Activated gamma-delta T cell treated with Interleukin-2 at 50 U/mL for 16 hours (primary cell): Measurements from ENCODE around the gene GATD1.

Experiments
- DNase-seq: peaks from one replicate; pipeline ENCODE4 v3.0.0-alpha.2; 2020

Gene GATD1

DNA sequence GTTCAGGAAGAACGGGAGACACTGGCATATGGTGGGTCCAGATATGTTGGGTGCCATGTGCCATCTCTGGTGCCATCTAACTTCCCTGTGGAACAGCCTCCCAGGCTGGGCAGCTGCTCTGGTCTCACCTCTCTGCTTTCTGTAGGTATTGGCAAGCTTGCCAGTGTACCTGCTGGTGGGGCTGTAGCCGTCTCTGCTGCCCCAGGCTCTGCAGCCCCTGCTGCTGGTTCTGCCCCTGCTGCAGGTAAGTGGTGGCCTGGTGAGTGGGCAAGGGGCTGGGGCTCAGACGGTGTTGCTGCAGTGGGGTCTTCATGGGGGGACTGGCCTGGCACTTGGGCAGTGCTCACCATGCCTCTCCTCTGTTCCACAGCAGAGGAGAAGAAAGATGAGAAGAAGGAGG, 35.1 kb upstream of the GATD1 start:
- DNase-seq: no peak

DNA sequence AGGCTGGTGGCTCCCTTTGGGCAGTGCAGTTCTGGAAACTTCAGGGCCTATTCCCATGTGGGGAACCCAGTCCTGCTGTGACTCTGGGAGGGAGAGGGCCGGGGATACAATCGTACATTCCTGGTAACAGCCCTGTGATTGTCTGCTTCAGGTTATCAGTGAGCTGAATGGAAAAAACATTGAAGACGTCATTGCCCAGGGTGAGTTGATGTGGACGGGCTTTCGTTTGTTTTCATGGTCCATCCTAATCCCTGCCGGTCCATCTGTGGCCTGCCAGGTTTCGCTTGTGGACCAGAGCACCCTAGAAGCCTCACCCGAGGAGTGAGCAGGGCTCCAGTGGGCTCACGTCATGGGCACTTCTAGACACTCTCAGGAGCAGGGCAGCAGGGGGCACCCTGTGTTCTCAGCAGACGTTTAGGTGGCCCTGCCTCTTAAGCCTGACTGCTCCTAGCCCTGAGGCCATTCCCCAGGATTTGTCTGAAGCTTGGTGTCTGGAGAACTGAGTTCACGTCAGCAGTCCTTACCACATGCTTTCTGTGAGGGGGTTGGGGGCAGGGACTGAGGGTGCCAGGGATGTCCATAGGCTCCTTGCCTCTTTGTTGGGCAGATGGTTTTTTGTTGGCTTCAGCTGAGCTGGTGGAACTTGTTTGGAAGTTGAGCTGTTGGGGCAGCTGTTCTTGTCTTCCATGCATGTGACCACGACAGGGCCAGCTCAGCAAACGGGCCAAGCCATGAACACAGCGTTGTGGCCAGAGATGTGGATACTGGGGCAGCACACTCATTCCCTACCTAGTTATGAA, 34.4 kb upstream of the GATD1 start:
- DNase-seq: no peak

DNA sequence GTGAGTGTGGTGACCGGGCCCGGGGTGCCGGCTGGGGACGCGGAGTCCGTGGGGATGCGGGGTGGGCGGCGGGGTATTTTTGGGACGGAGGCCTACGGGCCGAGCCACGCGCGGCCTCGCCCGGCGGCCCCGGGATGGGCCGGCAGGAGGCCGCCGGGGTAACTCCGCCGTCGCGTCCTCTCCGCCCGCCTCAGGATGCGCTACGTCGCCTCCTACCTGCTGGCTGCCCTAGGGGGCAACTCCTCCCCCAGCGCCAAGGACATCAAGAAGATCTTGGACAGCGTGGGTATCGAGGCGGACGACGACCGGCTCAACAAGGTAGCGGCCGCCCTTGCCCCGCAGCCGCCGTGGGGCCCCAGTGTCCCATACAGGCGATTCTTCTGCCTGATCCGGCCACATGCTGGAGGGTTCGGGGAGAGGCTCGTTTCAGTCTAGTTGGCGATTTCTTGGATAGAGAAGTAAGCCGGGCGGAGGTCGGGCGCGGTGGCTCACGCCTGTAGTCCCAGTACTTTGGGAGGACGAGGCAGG, 32.8 kb upstream of the GATD1 start:
- DNase-seq: no peak

DNA sequence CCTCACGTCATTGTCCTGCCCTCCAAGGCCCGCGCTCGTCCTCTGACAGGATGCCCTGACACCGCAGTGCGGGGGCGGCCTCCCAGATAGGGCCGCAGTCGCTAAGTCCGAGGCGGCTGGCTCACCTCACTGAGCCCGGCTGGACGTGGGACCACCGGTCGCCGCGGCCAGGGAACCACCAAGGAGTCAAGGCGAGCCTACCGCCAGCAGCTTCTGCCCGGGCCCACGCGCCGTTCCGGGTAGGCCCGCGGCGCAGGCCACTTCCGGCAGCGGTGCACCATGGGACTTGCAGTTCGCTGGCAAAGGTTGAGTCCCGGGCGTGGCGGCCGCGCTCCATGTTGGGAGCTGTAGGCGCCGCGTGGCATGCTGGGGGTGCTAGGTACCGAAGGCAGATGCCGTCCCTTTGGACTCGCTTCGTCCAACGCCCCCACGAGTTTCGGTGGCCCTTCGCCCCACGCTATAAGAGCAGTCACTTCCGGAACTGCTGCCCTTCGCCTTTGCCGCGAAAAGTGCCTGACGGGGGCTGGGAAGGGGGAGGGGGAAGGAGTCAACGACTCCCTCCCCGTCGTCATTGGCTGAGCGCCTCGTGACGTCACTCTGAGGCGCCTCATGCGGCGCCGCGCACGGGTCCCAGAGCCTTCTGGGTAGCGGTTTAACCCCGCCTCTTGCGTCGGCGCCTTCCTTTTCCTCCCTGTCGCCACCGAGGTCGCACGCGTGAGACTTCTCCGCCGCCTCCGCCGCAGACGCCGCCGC, 32.2 kb upstream of the GATD1 start, which contains the start of gene RPLP2:
Gene RPLP2, plus strand, starts transcription at position 681 of the 753 bp plus-strand sequence. CDS start 268 bp downstream, outside the sequence.
- peak; percentile 95 for DNase-seq

DNA sequence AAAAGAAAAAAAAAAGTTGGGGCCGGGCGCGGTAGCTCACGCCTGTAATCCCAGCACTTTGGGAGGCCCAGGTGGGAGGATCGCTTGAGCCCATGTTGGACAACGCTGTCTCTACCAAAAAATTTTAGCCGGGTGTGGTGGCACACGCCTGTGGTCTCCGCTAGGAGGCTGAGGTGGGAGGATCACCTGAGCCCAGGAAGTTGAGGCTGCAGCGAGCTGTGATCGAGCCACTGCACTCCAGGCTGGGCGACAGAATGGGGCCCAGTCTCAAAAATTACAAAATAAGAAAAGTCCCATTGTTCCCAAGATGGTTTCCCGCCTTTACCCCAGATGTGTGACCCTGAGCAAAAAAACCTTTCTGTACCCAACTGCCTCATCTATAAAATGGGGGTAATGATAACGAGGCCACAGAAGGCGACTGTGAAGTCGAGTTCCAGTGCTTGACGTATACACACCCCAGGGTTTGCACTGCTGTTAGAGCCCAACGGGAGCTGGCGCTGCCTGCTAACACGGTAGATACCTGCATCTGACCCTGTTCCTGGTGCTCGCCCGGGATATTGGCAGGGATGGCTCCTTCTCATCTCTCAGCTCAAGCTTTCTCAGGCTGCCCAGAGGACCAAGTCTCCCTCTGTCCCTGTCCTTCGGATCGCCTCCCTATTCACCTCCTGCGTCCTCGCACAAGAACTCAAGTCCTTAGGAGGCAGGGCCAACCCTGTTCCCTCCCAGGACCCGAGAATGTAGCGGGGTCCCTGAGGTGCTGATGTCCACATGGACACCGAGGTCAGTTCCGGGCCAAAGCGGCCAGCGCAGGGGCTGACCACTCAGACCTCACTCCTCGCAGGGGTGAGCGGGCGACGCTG, 31.4 kb upstream of the GATD1 start:
- DNase-seq: no peak

DNA sequence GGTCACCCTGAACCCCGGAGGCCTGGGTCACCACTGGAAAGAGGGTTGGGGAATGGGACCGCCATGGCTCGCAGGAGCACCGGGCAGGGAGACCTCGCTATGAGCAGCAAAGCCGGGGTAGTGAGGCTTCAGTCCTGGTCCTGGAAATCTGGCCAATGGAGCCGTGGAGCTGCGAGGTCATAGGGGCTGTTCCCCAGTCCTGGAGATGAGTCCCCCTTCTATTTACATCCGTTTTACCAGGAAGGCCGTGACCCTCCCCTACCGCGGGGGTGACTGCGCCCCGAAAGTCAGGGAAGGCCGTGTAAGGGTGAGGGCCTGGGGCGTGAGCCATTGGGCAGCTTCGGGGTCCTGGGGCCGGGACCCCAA, 27.3 kb upstream of the GATD1 start:
- no peak for DNase-seq

DNA sequence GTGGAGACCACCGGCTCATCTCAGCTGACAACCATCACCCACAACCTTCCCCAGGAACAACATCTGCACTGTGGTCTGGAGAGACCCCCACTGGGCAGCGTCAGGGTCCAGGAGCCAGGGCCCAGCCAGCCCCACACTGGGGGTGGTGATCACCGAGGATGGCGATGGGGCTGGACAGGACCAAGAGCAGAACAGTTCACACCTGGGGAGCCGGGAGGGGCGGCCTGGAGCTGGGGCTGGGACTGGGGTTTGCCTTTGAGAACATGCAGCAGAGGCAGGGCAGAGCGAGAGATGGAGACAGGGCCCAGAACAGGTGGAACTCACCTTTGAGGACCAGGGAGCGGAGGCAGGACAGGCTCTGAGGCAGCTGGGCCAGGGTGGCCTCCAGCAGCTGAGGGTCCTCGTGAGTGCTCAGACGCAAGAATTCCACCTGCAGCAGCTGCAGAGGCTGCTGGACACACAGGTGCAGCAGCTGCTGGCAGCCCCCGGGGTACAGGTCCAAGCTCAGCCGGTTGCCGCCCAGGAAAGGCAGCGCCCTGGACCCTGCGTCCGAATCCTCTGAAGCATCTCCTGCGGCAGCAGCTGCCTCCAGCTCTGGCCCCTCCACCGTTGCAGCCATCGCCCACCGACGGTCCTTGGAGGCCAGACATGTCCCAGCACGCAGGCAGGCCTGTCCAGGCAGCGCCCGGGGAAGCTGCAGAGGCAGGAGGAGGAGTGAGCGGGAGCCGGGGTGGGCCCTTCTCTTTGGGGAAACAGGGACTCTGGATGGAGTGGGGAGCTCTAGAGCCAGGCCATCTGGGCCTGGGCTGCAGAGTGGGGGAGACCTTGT, 26.7 kb upstream of the GATD1 start:
- DNase-seq: no peak

DNA sequence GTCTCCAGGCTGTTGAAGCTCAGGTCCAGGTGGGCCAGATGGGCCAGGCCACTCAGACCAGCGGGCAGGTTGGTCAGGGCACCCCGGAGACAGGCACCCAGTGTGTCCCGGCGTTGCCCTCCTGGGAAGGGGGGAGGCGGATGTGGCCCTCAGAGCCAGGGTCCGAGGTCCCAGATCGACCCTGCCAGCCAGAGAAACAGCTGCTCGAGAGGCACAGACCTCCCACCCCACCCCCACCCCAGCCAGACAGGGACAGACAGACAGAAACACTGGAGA, 26.1 kb upstream of the GATD1 start:
- DNase-seq: no peak

DNA sequence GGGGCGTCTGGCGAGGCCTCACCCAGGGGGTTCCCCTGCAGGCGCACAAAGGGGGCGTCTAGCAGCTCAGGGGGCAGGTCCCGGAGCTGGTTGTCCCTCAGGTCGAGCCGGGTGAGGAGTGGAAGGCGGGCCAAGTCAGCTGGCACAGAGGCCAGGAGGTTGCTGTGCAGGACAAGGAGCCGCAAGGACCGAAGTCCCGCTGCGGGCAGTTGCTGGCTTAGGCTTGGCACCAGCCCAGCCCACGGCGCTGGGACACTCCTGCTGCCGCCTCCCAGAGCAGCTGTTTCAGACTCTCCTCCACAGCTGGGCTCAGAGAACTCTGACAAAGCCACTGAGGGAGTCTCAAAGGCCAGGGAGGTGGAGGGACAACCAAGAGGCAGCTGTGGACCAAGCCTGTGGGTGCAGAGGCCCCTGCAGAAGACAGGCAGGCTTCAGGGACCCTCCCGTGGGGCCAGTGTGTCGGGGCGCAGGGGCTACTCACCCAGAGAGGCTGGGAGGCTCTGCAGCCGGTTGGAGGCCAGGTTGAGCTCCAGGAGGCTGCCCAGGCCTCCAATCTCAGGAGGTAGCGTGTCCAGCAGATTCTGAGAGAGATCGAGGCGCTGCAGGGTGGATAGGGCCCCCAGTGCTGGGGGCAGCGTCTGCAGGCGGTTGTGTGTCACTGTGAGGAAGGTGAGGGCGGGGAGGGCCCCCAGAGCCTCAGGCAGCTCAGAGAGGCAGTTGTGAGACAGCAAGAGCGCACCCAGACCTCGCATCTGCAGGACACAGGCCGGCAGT, 25.6 kb upstream of the GATD1 start:
- no peak for DNase-seq

DNA sequence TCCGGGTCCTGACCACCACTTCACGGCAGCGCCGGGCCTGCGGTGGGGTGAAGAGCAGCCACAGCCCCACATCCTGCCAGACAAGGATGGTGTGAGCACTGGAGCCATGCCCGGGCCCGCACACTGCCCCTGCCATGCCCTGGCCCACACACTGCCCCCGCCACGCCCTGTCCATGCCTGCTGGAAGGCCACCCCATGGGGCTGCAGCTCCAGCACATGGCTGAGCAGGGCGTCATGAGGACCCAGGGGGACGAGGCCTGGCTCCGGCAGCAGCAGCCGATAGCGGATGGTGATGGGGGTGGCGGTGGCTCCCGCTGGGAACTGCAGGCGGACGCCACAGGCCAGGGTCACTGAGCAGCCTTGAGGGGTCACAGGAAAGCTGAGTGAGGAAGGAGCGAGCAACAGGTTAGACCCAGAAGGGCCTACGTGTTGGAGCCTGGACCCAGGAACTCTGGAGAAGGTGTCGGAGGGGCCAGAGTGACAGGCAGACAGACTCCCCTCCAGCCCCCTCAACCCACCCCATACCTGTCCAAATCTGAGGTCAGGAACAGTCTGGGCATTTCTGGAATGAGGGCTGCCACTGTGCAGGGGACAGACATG, 24.8 kb upstream of the GATD1 start:
- no peak for DNase-seq

DNA sequence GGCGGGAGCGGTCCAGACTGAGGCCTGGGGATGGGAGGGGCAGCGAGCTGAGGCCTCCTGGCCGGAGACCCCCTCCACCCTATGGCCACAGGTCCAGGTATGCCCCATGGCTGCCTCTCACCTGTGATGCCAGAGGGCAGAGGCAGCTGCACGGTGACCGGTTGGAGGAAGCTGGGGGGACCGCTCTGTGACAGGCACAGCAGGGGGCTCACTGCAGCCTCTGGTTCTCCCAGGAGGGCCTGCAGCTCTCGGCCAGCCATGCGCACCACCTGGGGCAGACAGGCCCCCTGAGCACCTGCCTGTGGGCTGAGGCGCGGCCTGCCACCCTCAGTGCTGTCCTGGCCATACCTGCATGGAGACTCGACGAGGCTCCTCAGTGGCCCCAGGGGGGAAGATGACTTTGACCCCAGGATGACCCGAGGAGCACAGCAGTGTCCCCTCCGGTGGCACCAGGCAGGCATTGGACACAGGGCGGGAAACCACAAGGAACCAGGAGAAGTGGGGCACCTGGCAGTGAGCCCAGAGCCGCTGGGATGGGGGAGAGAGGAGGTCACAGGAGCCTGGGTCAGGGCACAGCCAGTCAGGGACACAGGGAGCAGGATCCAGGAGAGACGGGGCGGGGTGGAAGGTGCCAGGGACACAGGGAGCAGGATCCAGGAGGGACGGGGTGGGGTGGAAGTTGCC, 24.0 kb upstream of the GATD1 start:
- DNase-seq: no peak

DNA sequence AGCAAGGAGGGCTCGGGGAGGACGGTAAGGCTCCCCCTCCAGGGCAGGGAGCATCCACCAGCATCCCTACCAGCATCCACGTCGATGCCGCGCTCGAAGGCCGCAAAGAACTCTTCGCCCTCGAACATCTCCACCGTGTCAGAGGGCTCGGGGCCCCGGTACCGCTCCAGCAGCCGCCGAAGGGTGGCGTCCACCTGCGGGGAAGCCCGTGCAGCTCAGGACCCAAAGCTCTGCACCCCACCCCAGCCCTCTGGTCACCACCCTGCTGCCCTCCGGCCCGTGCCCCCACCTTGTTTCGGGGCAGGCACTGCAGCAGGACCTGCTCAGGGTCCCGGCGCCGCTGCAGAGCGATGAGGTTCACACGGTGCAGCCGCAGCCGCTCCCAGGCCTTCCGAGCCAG, 23.2 kb upstream of the GATD1 start:
- DNase-seq: no peak

DNA sequence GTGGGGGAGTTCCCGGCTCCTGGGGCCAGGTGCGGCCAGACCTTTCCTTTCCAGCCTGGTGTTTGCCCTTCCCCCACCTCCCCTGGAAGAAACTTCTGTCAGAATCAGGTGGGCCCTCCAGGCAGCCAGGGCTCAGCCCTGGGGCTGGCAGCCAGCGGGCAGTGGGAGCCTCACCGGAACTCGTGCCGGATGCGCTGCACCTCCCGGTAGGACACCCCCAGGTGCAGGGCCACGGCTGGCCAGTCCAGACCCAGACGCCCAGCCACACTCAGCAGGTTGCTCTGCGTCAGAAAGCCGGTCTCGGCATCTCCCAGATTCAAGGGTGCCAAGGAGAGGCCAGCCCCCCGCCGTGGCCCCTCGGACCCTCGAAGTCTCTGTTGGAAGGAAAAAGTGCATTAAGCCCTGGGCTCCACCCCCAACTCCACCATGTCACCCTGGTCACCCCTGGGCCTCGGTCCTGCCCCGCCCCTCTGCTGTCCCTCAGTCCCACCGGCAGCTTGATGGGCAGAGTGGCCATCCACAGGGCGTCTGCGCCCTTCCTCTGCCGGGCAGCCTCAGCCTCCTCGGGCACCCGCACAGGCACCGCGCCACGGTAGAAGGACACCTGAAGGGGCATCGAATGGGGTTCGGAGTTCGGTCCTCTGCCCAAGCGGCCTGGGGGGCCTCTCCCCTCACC, 22.5 kb upstream of the GATD1 start:
- DNase-seq: no peak

DNA sequence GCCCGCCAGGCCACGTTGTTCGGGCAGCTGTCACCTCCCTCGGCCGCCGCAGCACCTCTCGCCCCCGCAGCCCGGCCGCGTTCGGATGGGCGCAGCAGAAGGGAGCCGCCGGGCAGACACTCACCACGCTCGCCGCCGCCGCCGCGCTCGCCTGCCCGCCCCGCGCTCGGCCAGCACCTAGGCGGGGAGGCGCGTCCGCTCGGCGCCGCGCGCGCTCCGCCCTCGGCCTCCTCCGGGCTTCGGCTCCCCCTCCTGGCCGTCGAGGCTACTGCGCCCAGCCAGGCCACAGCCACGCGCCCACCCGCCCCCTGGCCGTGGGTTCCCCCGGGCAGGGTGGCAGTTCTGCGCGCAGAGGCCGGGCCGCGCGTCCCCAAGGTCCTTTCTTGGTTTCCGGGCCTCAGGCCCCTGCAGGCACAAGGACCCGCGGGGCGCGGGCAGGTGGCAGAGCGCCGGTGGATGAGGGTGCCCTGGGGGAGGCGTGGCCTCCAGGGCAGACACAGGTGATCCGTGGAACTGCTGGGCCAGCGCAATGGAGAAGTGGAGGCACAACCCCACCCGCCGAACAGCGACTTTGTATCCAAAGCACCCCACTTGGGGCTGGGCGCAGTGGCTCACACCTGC, 20.9 kb upstream of the GATD1 start, which contains the start of gene SLC25A22:
Gene SLC25A22, minus strand, starts transcription at position 189 of the 621 bp plus-strand sequence. CDS start 3,275 bp downstream, outside the sequence.
- DNase-seq: peak; percentile 82

DNA sequence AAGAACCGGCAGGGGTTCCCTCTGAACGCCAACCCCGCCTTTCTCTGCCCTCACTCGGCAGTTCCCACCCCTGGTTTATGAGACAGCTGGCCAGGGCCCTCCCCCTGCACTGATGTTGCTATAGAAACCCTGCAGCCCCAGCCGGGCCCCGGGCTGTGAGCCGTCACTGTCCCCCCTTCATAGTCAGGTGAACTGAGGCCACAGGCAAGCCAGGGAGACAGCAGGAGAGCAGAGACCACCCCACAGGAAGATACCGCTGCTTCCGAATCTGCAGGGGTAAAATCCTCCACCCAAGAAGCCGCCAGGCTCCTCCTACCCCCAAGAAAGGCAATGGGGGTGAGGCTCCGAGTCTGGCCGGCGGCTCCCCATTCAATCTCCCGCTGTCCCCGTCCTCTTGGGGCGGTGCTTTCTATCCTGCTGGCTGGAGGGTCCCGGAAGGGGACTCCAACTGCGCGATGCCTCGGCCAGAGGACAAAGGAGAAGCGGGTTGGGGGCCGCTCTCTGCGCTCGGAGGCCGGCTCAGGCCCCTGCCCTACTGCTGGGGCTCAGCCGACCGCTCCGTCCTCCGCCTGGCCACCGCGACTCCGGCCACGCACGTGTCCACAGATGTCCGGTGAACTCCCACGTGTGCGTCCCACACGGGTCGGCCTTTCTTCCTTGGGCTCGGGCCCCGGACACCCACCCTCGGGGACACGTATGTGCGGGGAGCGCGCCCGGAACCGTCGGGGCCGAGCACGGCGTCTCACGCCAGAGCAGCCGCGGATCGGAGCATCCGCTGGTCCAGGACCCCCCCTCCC, 20.2 kb upstream of the GATD1 start:
- peak; percentile 66 for DNase-seq

DNA sequence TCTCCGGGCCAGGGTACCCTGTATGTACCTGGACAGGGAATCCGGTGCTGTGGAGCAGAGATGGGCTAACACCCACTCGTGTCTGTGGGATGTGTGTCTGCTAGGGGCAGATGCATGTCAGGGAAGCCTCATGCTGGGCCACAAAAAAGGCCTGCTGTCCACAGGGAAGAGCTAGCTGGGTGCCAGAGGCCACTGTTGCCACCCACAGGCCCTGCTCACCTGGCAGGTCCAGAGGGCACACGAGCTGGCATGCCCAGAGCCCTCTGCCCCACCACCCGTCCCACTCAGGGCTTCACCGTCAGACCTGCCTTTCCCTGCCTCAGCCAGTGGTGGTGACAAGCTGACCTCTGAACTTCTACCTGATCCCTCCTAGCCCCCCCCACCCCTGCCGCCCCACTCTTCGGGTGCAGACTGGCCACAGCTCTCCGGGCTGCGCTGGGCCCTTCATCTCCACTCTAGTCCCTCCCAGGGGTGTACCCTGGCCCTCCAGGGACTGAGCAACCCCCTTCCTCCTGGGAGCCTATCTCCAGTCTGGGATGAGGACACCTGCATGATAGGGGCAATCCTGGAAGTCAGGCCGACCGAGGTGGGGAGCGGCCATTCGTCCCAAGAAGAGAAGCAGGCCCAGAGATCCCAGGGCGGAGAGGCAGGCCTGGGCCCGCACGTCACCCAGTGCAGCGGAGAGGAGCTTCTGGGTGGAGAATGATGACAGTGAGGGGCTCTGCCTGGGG, 19.4 kb upstream of the GATD1 start:
- DNase-seq: no peak

DNA sequence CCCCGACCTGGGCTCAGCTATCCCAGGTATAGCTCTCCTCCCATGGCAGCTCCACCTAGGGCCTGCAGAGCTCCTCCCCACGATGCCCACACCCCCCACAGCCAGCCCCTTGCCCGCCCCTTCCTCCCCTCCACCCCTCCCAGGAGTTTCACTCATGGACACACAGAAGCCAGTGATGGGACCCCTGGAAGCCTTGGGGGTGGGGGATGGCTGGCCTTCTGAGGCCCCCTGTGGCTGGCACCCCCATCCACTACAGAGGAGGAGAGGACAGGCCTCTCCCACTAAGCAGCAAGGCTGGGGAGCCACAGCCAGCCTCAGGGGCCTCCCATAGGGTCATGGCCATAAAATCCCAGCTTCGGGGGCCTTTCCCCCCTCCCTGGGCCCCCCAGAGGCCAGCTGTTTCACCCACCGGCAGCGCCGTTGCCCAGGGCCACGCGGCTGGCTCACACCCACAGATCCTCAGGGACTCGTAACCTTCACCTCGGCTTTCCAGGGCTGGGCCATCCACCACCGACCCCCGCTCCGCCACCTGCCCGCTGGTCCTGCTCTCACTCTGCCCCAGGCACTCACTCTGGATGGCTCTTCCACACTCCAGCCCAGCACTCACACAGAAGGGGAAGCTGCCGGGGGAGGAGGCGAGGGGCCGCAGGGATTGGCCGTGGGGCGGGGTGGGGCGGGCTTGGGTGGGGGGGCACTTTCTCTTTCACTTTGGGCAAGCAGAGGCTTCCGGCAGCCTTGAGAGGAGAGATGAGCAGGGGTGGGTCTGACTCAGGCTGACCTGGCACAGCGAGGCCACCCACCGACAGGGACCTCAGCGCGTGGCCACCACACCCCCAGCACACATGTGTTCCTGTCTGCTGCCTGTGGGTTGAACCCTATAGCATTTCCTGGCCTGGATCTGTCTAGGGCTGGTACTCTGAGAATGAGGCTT, 18.6 kb upstream of the GATD1 start:
- DNase-seq: peak; percentile 72
